Activated CD4-positive, alpha-beta T cell treated with anti-CD3 and anti-CD28 coated beads, Interleukin-2, amount 50 U/mL, for 16 hours (primary cell): ENCODE results near the gene NCCRP1.

Source experiments
- DNase-seq: peaks from one replicate; pipeline ENCODE4 v3.0.0-alpha.2; 2020

NCCRP1 gene

GRCh38 chr19:39196860-39197562 is at the start of gene NCCRP1:
TSS of gene NCCRP1 (plus strand) at chr19:39196964. CDS start at chr19:39196983, 19 bp downstream.
- no peak for DNase-seq

GRCh38 chr19:39147480-39147879 is 49.3 kb upstream of the NCCRP1 start:
- DNase-seq: no peak

GRCh38 chr19:39148939-39149529 is 47.7 kb upstream of the NCCRP1 start:
- DNase-seq: no peak

- no peak for DNase-seq
Measured at GRCh38 chr19:39150235-39150634, 46.5 kb upstream of the NCCRP1 start.

- DNase-seq: no peak
Measured at GRCh38 chr19:39150807-39151600, 45.8 kb upstream of the NCCRP1 start.

GRCh38 chr19:39152066-39152465 is 44.7 kb upstream of the NCCRP1 start:
- DNase-seq: no peak

- DNase-seq: no peak
Measured at GRCh38 chr19:39154100-39154628, 42.6 kb upstream of the NCCRP1 start.

- DNase-seq: no peak
Measured at GRCh38 chr19:39154629-39155100, 42.1 kb upstream of the NCCRP1 start.

- no peak for DNase-seq
Measured at GRCh38 chr19:39155114-39155700, 41.6 kb upstream of the NCCRP1 start.

GRCh38 chr19:39155741-39156140 is 41.0 kb upstream of the NCCRP1 start:
- no peak for DNase-seq

GRCh38 chr19:39156326-39157230 is 40.2 kb upstream of the NCCRP1 start:
- no peak for DNase-seq

- no peak for DNase-seq
Measured at GRCh38 chr19:39157275-39157996, 39.3 kb upstream of the NCCRP1 start.

GRCh38 chr19:39157997-39158389 is 38.8 kb upstream of the NCCRP1 start:
- no peak for DNase-seq

GRCh38 chr19:39158646-39159260 is 38.0 kb upstream of the NCCRP1 start:
- DNase-seq: no peak

- no peak for DNase-seq
Measured at GRCh38 chr19:39160523-39160861, 36.3 kb upstream of the NCCRP1 start.

GRCh38 chr19:39160889-39161672 is 35.7 kb upstream of the NCCRP1 start:
- no peak for DNase-seq

- DNase-seq: no peak
Measured at GRCh38 chr19:39162441-39163043, 34.2 kb upstream of the NCCRP1 start.

GRCh38 chr19:39163621-39164020 is 33.1 kb upstream of the NCCRP1 start:
- DNase-seq: no peak

- no peak for DNase-seq
Measured at GRCh38 chr19:39164289-39164688, 32.5 kb upstream of the NCCRP1 start.

GRCh38 chr19:39165857-39166256 is 30.9 kb upstream of the NCCRP1 start:
- DNase-seq: no peak
